Dermis microvascular lymphatic vessel endothelial cell (primary cell): Measurements from ENCODE around the gene ST6GALNAC1. TPM values are rescaled to one million over a fixed set of nuclear protein-coding genes. Genes with fewer than 3 reads are reported as not detected.

ENCODE experiments used
- DNase-seq, 2 donors: peaks; one replicate each; pipeline versions ENCODE4 v3.0.0 to v3.0.0-alpha.2; 2010; ENCODE audit warnings: low read depth in 2 of 2
- total RNA-seq: library from RNA; depleted of rRNA; stranded (reverse); fragments of >200 nt; gene quantifications from 2 replicates; pipeline ENCODE4 v1.2.1, GENCODE V29; 2014

Gene ST6GALNAC1
- total RNA-seq, 1 donor from 2014 or later, result not detected

DNA sequence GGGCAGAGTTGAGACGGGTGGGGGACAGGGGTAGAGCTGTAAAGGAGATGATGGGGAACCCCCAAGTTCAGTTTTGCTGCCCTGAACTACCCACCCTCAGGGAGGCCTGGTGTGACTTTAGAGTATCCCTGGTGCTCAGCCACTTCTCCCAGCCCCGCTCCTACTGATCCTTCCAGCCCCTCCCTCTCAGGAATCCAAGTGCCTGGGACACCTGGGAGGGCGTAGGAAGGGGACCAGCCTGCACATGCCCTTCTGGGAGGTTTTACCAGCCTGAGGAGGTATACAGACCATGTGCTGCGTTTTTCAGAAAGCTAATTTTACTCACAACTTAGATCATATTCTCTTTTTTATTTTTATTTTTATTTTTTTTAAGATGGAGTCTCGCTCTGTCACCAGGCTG is 62.0 kb downstream of the ST6GALNAC1 start:
- DNase-seq, result no peak

DNA sequence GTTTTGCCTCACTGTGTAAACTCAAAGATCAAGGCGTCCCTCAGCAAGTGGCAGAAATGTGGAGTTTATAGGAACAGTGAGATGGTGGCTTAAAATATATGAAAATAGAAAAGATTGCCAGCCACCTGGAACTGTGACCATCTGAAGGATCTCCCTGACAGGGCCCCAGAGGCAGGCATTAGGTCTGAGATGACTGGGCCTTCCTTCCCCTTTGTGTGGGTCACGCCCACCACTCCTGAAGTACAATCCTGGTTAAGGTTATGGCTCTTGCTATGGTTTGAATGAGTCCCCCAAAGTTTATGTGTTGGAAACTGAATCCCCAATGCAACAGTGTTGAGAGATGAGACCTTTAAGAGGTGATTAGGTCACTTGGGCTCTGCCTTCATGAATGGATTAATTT is 64.3 kb downstream of the ST6GALNAC1 start:
- no peak for DNase-seq

DNA sequence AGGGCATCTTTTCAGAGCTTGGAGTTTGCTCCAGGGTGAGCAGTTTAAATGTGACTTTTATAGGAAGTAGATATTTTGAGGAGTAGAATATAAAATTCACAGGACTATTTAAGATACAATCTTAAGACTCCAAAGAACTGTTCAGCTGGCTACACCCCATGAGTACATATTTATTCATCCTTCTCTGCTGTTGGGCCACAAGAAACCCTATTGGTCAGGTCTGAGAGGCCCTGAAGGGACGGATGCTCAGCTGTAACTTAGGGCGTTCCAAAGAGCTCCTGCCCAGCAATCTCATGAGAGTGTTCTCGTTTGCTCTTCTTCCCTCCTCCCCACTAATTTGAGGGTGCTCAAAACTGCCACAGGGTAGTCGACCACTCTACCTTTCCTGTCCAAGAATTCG is 65.2 kb downstream of the ST6GALNAC1 start:
- no peak for DNase-seq

DNA sequence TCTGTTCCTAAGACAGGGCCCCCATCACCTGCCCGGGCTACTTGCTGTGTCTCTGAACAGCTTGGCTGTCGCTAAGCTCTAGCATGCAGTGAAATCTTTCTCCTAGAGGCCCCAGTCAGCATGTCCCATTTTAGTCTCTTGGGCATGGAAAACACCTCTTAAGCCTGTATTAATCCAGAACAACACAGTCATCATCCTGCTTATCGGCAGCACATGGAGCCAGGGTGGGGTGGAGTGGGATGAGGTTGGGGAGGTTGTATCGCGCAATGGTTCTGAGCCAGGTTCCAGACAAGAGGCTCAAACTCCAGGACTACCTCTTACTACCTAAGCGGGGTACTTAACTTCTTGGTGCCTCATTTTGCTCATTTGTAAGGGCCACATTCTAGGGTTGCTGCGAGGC is 65.7 kb downstream of the ST6GALNAC1 start:
- DNase-seq, result no peak

DNA sequence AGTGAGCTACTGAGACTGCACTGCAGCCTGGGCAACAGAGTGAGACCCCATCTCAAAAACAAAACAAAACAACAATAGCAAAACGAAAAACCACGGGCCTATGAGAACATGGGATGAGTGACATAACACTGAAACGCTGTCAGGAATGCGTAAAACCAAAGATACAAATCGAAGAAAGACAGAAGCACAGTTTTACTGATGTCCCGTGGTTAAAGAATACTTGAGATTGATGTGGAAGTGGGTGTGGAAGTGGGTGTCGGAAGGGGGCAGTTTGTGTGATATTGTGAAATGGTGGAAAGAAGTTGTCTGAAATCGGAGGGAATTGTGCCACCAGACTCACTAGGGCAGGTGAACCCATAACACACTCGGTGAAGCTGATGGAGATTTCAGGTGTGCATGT is 67.4 kb downstream of the ST6GALNAC1 start:
- DNase-seq, result no peak

DNA sequence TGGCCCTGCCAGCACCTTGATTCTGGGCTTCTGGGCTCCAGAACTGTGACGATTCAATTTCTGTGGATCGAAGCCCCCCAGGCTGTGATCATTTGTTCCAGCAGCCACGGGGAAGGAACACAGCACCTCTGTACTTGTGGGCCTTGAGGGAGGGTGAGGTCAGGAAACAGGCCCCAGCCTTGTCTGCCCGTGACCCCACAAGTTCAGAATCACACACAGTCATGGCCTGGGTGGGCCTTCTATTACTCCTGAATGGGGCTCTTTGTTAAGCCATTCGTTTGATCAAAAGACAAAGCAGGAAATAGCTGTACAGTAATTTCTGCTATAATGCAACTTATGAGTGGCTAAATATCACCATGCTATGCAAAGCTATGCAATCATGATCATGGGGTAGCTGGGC is 68.0 kb downstream of the ST6GALNAC1 start:
- no peak for DNase-seq

Other genes with a start within 250 kb of the ST6GALNAC1 start
- gene UBE2O, start 190.6 kb downstream of the ST6GALNAC1 start, total RNA-seq, result 12.7 and 17.3 TPM in 2 replicates
- gene AANAT, start 176.2 kb downstream of the ST6GALNAC1 start, total RNA-seq, result not detected in 2 replicates
- 11.7 and 17.3 TPM in 2 replicates for gene RHBDF2, start 142.3 kb downstream of the ST6GALNAC1 start, total RNA-seq
- gene CYGB, start 106.0 kb downstream of the ST6GALNAC1 start, total RNA-seq, result 1.8 and 2.5 TPM in 2 replicates
- 0.39 and 0.89 TPM in 2 replicates for gene PRCD, start 103.7 kb downstream of the ST6GALNAC1 start, total RNA-seq
- 0.13 and 0.25 TPM in 2 replicates for gene ST6GALNAC2, start 57.9 kb downstream of the ST6GALNAC1 start, total RNA-seq
- 140 and 141 TPM in 2 replicates for gene MXRA7, start 67.2 kb upstream of the ST6GALNAC1 start, total RNA-seq
- gene JMJD6, start 82.8 kb upstream of the ST6GALNAC1 start, total RNA-seq, result 11.7 and 15.7 TPM in 2 replicates
- gene METTL23, start 83.1 kb upstream of the ST6GALNAC1 start, total RNA-seq, result 17.5 and 22.1 TPM in 2 replicates
- gene SRSF2, start 93.6 kb upstream of the ST6GALNAC1 start, total RNA-seq, result 184 and 229 TPM in 2 replicates
- gene MFSD11, start 94.4 kb upstream of the ST6GALNAC1 start, total RNA-seq, result 25.2 and 28.8 TPM in 2 replicates
- 0.13 and 0.26 TPM in 2 replicates for gene MGAT5B, start 224.6 kb upstream of the ST6GALNAC1 start, total RNA-seq